Liver (tissue), 3 donors: ENCODE data around the gene PLA2G4A.

Experiments used
- JUND ChIP-seq, 2 donors: IDR thresholded peaks; 2 replicates each; pipeline ENCODE4 v1.6.1; 2016; ENCODE audit warnings: antibody characterized with exemption in 2 of 2
- RXRA ChIP-seq, 2 donors: IDR thresholded peaks; 2 replicates each; pipeline ENCODE4 v1.6.1; 2017 to 2018; ENCODE audit warnings: antibody characterized with exemption in 2 of 2, mild to moderate bottlenecking in 1 of 2
- TAF1 ChIP-seq: conservative IDR thresholded peaks from 2 replicates; pipeline ENCODE4 v1.6.1; 2016; ENCODE audit warnings: antibody characterized with exemption, mild to moderate bottlenecking
- TF ChIP-seq, protein P1 (sequence below): fragments of 150-350 bp; IDR thresholded peaks from 2 replicates; pipeline ENCODE4 v1.5.1; 2017; ENCODE audit warnings: improper control_type of control experiment, low read depth, low read length; ENCODE audit not compliant: missing input control
- donor health status: healthy.
- donor health status: healthy.

DNA sequence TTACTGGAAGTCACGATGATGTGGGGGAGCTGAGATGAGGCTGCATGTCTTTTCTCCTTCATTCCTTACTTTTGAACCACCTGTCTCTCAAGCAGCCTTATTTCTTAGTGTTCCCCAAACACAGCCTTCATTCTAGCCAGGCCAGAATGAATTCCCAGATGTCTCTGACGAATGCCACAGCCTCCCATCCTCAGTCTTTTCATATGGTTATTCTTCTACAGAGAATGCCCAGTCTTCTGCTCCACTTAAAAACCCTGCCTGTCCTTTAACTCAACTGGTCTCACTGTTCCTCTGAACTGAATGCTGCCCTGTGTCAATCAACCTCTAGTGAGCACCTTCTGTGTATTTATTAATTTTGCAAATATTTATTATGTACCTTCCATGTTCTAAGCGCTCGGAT lies 156.2 kb downstream of the PLA2G4A start:
- TF ChIP-seq TAF1 (no peak), RXRA (IDR thresholded peaks at IDR 0.05) (no peak), JUND (IDR thresholded peaks at IDR 0.05) (no peak)
- TF ChIP-seq, protein P1, sequence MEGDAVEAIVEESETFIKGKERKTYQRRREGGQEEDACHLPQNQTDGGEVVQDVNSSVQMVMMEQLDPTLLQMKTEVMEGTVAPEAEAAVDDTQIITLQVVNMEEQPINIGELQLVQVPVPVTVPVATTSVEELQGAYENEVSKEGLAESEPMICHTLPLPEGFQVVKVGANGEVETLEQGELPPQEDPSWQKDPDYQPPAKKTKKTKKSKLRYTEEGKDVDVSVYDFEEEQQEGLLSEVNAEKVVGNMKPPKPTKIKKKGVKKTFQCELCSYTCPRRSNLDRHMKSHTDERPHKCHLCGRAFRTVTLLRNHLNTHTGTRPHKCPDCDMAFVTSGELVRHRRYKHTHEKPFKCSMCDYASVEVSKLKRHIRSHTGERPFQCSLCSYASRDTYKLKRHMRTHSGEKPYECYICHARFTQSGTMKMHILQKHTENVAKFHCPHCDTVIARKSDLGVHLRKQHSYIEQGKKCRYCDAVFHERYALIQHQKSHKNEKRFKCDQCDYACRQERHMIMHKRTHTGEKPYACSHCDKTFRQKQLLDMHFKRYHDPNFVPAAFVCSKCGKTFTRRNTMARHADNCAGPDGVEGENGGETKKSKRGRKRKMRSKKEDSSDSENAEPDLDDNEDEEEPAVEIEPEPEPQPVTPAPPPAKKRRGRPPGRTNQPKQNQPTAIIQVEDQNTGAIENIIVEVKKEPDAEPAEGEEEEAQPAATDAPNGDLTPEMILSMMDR = no peak
